ENCODE data around the gene EPAS1. TPM values are rescaled to one million over a fixed set of nuclear protein-coding genes. Genes with fewer than 3 reads are reported as not detected.

The EPAS1 gene
- total RNA-seq, 1 experiment from 2014 or later: 55.9 TPM

- no peaks in the 10 kb centered on the region for H3K36me3 ChIP-seq (ENCODE audit: control insufficient read depth in 1 of 2, insufficient read depth in 2 of 2, low read length in 2 of 2)
- peaks cover 0 to 17% of the 10 kb centered on the region in 2 experiments; a peak in 1 of 4 replicates for H3K4me1 ChIP-seq (ENCODE audit: control insufficient read depth in 1 of 2, insufficient read depth in 2 of 2, low read length in 2 of 2)
- no peaks in the 10 kb centered on the region for H4K20me1 ChIP-seq (ENCODE audit: insufficient read depth)
- ChIA-PET CTCF (interaction anchor here (0.9 kb wide), 1 partner anchor 8 kb away, joined by 3 read pairs; no protein-coding TSS in a partner anchor), RAD21 (ENCODE audit: low non-redundant PET in 1 of 2, low total read pairs in 2 of 2, uncharacterized antibody in 2 of 2, unreplicated experiment in 2 of 2) (no interaction called here), POLR2A (no interaction called here)
- H3K4me2 ChIP-seq (ENCODE audit: low read length): no peak overlapping the region
- no TSS peak for BruUV-seq (replicated peaks)
- DNase-seq (ENCODE audit: low read depth, low spot score) (no peak), ATAC-seq (no peak)
- H3K9me3 ChIP-seq (ENCODE audit: control insufficient read depth in 1 of 2, insufficient read depth in 1 of 2, low read depth in 1 of 2, low read length in 2 of 2): no peaks in the 10 kb centered on the region
- TF ChIP-seq SRF (IDR thresholded peaks at IDR 0.05; ENCODE audit: low read depth) (no peak), CEBPB (IDR thresholded peaks at IDR 0.05; ENCODE audit: low read depth) (peak; percentile 41)
- no peaks in the 10 kb centered on the region for H3K27me3 ChIP-seq (ENCODE audit: insufficient read depth, low read length)
- H3K27ac ChIP-seq (ENCODE audit: low read depth, low read length): no peak overlapping the region
- intact Hi-C loops (cut with micrococcal nuclease): no loop called here
- no peaks in the 10 kb centered on the region; the same call in 1 of the 2 replicates for H3K79me2 ChIP-seq (ENCODE audit: insufficient read depth, low read length)
- no peak overlapping the region for H2AFZ ChIP-seq (ENCODE audit: low read depth, low read length, poor library complexity, severe bottlenecking)
- H3K9me2 ChIP-seq (ENCODE audit: insufficient read depth): no peaks in the 10 kb centered on the region
- no peak overlapping the region for H3K4me3 ChIP-seq (replicated peaks in 1 of 2; ENCODE audit: low read depth in 1 of 2, low read length in 2 of 2)
- H3K9ac ChIP-seq (ENCODE audit: low read length): no peak overlapping the region
Observed at GRCh38 chr2:46326231-46326980, 29.2 kb downstream of the EPAS1 start.

DNA sequence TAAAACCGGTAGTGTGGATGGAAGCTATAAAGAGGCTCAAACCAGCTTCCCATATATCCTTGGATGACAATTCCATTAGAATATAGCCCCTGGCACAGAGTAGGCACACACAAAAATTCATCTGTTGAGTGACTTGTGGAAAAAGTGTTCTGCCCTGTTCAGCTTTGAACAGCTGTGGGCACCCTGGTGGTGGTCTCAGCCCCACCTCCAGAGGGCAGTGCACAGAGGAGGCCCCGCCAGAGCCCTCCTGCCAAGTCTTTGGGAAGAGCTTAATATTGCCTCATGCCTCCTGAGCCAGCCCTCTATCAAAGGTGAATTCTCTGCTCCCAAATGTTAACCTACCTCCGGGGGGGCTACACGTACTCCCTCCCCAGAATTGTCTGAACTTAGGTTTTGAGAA is 30.4 kb downstream of the EPAS1 start:
- H3K9ac ChIP-seq (ENCODE audit: low read length): no peak overlapping the region
- CTCF ChIA-PET: interaction anchor here (0.9 kb wide), 1 partner anchor 9 kb away, joined by 3 read pairs; no protein-coding TSS in a partner anchor
- no peaks in the 10 kb centered on the region for H3K9me2 ChIP-seq (ENCODE audit: insufficient read depth)
- no peak overlapping the region for H3K27ac ChIP-seq (ENCODE audit: low read depth, low read length)
- H3K4me3 ChIP-seq (replicated peaks in 1 of 2; ENCODE audit: low read depth in 1 of 2, low read length in 2 of 2): no peak overlapping the region
- ATAC-seq (no peak), DNase-seq (ENCODE audit: low read depth, low spot score) (no peak)
- BruUV-seq (replicated peaks): no TSS peak
- H4K20me1 ChIP-seq (ENCODE audit: insufficient read depth): no peaks in the 10 kb centered on the region
- no peaks in the 10 kb centered on the region for H3K9me3 ChIP-seq (ENCODE audit: control insufficient read depth in 1 of 2, insufficient read depth in 1 of 2, low read depth in 1 of 2, low read length in 2 of 2)
- no peaks in the 10 kb centered on the region for H3K36me3 ChIP-seq (ENCODE audit: control insufficient read depth in 1 of 2, insufficient read depth in 2 of 2, low read length in 2 of 2)
- no peaks in the 10 kb centered on the region; the same call in 1 of the 2 replicates for H3K79me2 ChIP-seq (ENCODE audit: insufficient read depth, low read length)
- peaks cover 0 to 17% of the 10 kb centered on the region in 2 experiments; a peak in 1 of 4 replicates for H3K4me1 ChIP-seq (ENCODE audit: control insufficient read depth in 1 of 2, insufficient read depth in 2 of 2, low read length in 2 of 2)
- RAD21 ChIA-PET (ENCODE audit: low non-redundant PET in 1 of 2, low total read pairs in 2 of 2, uncharacterized antibody in 2 of 2, unreplicated experiment in 2 of 2): no interaction called here
- POLR2A ChIA-PET: no interaction called here
- intact Hi-C loops (cut with micrococcal nuclease): no loop called here
- H3K4me2 ChIP-seq (ENCODE audit: low read length): no peak overlapping the region
- H2AFZ ChIP-seq (ENCODE audit: low read depth, low read length, poor library complexity, severe bottlenecking): no peak overlapping the region
- H3K27me3 ChIP-seq (ENCODE audit: insufficient read depth, low read length): no peaks in the 10 kb centered on the region
- TF ChIP-seq, protein P1, sequence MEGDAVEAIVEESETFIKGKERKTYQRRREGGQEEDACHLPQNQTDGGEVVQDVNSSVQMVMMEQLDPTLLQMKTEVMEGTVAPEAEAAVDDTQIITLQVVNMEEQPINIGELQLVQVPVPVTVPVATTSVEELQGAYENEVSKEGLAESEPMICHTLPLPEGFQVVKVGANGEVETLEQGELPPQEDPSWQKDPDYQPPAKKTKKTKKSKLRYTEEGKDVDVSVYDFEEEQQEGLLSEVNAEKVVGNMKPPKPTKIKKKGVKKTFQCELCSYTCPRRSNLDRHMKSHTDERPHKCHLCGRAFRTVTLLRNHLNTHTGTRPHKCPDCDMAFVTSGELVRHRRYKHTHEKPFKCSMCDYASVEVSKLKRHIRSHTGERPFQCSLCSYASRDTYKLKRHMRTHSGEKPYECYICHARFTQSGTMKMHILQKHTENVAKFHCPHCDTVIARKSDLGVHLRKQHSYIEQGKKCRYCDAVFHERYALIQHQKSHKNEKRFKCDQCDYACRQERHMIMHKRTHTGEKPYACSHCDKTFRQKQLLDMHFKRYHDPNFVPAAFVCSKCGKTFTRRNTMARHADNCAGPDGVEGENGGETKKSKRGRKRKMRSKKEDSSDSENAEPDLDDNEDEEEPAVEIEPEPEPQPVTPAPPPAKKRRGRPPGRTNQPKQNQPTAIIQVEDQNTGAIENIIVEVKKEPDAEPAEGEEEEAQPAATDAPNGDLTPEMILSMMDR (IDR thresholded peaks at IDR 0.05 in 2 of 3, conservative IDR thresholded peaks at IDR 0.05 in 1 of 3; ENCODE audit: borderline replicate concordance in 1 of 3, insufficient read depth in 1 of 3, low read depth in 2 of 3, low read length in 2 of 3): peak in 2 of 3 experiments; percentile 25 to 36; a peak in 3 of 6 replicates
- TF ChIP-seq, protein P2, sequence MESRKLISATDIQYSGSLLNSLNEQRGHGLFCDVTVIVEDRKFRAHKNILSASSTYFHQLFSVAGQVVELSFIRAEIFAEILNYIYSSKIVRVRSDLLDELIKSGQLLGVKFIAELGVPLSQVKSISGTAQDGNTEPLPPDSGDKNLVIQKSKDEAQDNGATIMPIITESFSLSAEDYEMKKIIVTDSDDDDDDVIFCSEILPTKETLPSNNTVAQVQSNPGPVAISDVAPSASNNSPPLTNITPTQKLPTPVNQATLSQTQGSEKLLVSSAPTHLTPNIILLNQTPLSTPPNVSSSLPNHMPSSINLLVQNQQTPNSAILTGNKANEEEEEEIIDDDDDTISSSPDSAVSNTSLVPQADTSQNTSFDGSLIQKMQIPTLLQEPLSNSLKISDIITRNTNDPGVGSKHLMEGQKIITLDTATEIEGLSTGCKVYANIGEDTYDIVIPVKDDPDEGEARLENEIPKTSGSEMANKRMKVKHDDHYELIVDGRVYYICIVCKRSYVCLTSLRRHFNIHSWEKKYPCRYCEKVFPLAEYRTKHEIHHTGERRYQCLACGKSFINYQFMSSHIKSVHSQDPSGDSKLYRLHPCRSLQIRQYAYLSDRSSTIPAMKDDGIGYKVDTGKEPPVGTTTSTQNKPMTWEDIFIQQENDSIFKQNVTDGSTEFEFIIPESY (IDR thresholded peaks at IDR 0.05; ENCODE audit: extremely low read depth, insufficient replicate concordance, low read length): no peak
- TF ChIP-seq YY1 (IDR thresholded peaks at IDR 0.05; ENCODE audit: extremely low read depth, insufficient replicate concordance, low read depth, low read length) (no peak), EZH2phosphoT487 (IDR thresholded peaks at IDR 0.05; ENCODE audit: borderline replicate concordance) (no peak)
- TF ChIP-seq, protein P3, sequence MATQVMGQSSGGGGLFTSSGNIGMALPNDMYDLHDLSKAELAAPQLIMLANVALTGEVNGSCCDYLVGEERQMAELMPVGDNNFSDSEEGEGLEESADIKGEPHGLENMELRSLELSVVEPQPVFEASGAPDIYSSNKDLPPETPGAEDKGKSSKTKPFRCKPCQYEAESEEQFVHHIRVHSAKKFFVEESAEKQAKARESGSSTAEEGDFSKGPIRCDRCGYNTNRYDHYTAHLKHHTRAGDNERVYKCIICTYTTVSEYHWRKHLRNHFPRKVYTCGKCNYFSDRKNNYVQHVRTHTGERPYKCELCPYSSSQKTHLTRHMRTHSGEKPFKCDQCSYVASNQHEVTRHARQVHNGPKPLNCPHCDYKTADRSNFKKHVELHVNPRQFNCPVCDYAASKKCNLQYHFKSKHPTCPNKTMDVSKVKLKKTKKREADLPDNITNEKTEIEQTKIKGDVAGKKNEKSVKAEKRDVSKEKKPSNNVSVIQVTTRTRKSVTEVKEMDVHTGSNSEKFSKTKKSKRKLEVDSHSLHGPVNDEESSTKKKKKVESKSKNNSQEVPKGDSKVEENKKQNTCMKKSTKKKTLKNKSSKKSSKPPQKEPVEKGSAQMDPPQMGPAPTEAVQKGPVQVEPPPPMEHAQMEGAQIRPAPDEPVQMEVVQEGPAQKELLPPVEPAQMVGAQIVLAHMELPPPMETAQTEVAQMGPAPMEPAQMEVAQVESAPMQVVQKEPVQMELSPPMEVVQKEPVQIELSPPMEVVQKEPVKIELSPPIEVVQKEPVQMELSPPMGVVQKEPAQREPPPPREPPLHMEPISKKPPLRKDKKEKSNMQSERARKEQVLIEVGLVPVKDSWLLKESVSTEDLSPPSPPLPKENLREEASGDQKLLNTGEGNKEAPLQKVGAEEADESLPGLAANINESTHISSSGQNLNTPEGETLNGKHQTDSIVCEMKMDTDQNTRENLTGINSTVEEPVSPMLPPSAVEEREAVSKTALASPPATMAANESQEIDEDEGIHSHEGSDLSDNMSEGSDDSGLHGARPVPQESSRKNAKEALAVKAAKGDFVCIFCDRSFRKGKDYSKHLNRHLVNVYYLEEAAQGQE (IDR thresholded peaks at IDR 0.05; ENCODE audit: low read depth): no peak

Measured in HCT116 (cell line).